Activated naive CD4-positive, alpha-beta T cell treated with anti-CD3 and anti-CD28 coated beads for 36 hours (primary cell): ENCODE results near the gene CASD1. TPM values are rescaled to one million over a fixed set of nuclear protein-coding genes. Genes with fewer than 3 reads are reported as not detected.
A peak's percentile ranks its signal among the peaks of the same experiment; 100 is the strongest.

Experiments used
- CTCF ChIA-PET: fragments of 350-600 bp; sonication (Branson Sonifier 250); formaldehyde crosslinking; loops from one replicate; lab custom pipeline; 2021; ENCODE audit warnings: antibody characterized with exemption; lab: Charles Lee
- DNase-seq: peaks from one replicate; pipeline ENCODE4 v3.0.0-alpha.2; 2020
- H3K27ac Mint-ChIP-seq: one replicate; pipeline ENCODE4 v1.8.0; 2021; ENCODE audit warnings: mild to moderate bottlenecking, mixed read lengths
- H3K27me3 Mint-ChIP-seq: one replicate; pipeline ENCODE4 v1.8.0; 2021; ENCODE audit warnings: low read depth, mixed read lengths
- H3K36me3 Mint-ChIP-seq: one replicate; pipeline ENCODE4 v1.8.0; 2021; ENCODE audit warnings: low read depth, mixed read lengths
- H3K4me1 Mint-ChIP-seq: one replicate; pipeline ENCODE4 v1.8.0; 2021; ENCODE audit warnings: low read depth, mixed read lengths
- H3K4me3 Mint-ChIP-seq: one replicate; pipeline ENCODE4 v1.8.0; 2021; ENCODE audit warnings: mild to moderate bottlenecking, moderate library complexity, mixed read lengths
- H3K9me3 Mint-ChIP-seq: one replicate; pipeline ENCODE4 v1.8.0; 2021; ENCODE audit warnings: mixed read lengths
- intact Hi-C: fragments of 100-400 bp; cut with micrococcal nuclease; formaldehyde crosslinking; loops from one replicate; pipeline ENCODE4 v1.15.1; 2023
- total RNA-seq, 2 experiments: library from RNA; stranded (reverse); gene quantifications; one replicate each; pipeline ENCODE4 v1.2.3, GENCODE V29; 2021

The CASD1 gene
- 10 to 100 TPM; 11.6 to 16.4 TPM for total RNA-seq

DNA sequence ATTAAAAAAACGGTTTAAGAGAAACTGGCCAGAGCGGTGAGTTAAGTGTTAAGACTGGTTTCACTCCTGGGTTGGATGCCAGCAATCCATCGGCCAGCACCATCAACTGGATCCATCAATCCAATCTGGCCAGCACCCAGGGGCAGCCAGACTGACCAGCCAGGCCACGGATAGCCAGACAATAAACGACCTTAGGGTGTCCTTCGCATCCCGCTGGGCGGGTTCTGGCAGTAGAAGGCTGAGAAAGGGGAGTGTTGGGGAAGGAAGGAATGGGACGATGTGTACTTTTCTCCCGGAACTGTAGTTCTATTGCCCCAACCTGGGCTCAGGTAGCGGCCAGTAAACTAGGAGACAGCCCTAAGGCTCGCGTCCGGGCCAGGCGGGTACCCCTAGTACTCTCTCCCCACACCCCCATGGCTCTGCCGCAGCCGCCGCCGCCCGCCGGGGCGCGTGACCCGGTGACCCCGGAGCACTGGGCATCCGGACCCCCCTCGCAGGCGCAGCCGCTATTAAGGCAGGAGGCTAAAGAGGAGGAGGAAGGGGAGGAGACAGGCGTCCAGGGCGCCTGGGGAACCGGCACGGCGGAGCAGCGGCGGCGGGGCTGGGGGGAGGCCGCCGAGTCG is at the start of gene CASD1:
Gene CASD1, plus strand, starts transcription at position 546 of the 623 bp plus-strand sequence. CDS start 276 bp downstream, outside the sequence.
- Mint-ChIP-seq H3K4me1 (peaks cover 38% of the 10 kb centered on the region), H3K9me3 (no peaks in the 10 kb centered on the region), H3K27me3 (no peaks in the 10 kb centered on the region), H3K4me3 (peak within 1 kb of the TSS; percentile 78), H3K27ac (peak within 1 kb of the TSS; percentile 91), H3K36me3 (no peaks in the 10 kb centered on the region)
- peak; percentile 51 for DNase-seq
- CTCF ChIA-PET = no interaction called here
- intact Hi-C loops = no loop called here

DNA sequence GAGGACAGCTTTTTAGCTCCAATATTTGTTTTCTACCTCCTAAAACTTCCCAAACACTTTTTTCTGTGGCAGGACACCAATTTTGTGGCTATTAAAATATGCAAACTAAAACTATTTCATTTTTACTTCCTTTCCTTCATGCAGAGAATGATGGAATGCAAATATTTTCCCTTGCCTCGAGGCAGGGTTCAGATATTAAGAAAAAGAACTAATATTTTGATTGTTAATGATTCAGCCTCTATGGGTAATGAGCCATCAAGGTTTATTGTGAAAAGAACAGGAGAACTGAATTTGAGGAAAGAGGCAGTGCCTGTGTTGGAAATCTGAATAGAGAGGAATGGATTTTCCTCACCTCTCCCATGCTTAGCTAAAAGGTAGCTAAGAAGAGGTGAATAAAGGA is 43.1 kb upstream of the CASD1 start:
- H3K27me3 Mint-ChIP-seq = peaks cover 3% of the 10 kb centered on the region

DNA sequence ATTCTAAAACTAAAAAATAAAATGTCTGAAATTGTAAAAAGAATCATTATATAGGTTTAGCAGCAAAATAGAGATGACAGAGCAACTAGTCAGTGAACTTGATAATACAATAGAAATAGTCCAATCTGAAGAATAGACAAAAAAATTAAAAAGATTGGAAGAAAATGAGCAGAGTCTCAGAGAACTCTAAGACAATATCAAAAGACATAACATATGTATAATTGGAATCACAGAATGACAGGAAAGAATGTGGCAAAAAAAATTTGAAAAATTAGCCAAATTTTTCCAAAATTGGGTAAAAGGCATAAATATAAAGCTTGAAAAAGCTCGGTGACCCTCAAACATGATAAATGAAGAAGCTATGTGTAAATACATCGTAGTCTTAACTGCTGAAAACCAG is 38.0 kb upstream of the CASD1 start:
- Mint-ChIP-seq H3K4me3 (no peak overlapping the region), H3K27ac (no peak overlapping the region), H3K36me3 (no peaks in the 10 kb centered on the region), H3K9me3 (peaks cover 6% of the 10 kb centered on the region), H3K4me1 (no peaks in the 10 kb centered on the region), H3K27me3 (peaks cover 10% of the 10 kb centered on the region)
- intact Hi-C loops = no loop called here
- CTCF ChIA-PET = no interaction called here
- DNase-seq = no peak

More for the DNA sequence above, 43.1 kb upstream of the CASD1 start:
- peaks cover 3% of the 10 kb centered on the region for H3K9me3 Mint-ChIP-seq
- DNase-seq = no peak
- H3K4me1 Mint-ChIP-seq = no peaks in the 10 kb centered on the region
- CTCF ChIA-PET = interaction anchor here (0.7 to 0.8 kb wide), 2 partner anchors 16 to 1257 kb away, joined by 3 read pairs; no protein-coding TSS in a partner anchor
- no peaks in the 10 kb centered on the region for H3K36me3 Mint-ChIP-seq
- H3K27ac Mint-ChIP-seq = no peak overlapping the region
- intact Hi-C loops = no loop called here
- no peak overlapping the region for H3K4me3 Mint-ChIP-seq

DNA sequence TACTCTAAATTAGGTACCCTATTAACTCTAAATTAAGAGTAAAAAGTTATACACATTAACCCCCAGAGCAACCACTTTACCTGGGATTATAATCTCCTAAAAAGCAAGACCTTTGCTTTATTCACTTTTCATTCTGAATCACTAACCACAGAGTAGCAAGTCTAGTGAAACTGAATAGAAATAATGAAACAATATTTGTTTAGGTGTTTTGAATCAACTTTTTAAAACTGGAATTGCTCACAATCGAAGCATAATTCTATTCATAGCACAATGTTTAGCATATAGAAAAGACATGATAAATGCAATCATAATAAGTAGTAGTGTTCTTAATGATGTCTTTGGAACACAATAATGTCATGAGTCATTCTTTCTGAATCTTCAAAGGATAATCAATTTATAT is 37.0 kb upstream of the CASD1 start:
- CTCF ChIA-PET = no interaction called here
- DNase-seq = no peak
- H3K4me1 Mint-ChIP-seq = no peaks in the 10 kb centered on the region
- intact Hi-C loops = no loop called here
- H3K4me3 Mint-ChIP-seq = no peak overlapping the region
- H3K9me3 Mint-ChIP-seq = peaks cover 6% of the 10 kb centered on the region
- H3K36me3 Mint-ChIP-seq = no peaks in the 10 kb centered on the region
- no peak overlapping the region for H3K27ac Mint-ChIP-seq
- H3K27me3 Mint-ChIP-seq = peaks cover 10% of the 10 kb centered on the region

DNA sequence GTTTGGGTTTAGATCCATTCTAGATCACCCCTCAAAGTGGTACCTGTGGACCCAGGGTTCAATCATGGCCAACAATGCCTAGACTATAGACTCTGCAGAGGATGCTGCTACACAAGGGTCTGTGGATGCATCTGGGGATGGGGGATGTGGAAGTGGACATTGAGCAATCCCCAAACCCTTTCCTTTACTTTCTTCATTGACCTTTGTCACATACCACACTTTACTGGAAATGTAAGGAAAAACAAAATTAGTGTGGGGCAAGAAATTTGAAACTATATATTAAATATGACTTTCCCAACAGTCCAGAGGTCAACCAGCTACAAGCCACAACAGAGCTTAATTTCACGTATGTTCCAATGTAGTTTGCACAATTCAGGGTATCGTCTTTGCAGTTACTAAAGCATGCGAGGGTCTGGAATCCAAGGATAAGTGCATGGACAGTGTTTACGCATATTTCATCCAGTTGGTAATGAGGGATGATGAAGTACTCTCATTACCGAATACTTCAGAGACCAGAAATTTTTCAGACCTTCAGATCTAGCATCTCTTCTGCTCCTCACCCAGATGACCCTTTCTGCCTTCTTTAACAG is 33.3 kb upstream of the CASD1 start:
- intact Hi-C loops = no loop called here
- no peaks in the 10 kb centered on the region for H3K4me1 Mint-ChIP-seq
- H3K27me3 Mint-ChIP-seq = peaks cover 8% of the 10 kb centered on the region
- H3K36me3 Mint-ChIP-seq = no peaks in the 10 kb centered on the region
- H3K27ac Mint-ChIP-seq = no peak overlapping the region
- H3K4me3 Mint-ChIP-seq = no peak overlapping the region
- DNase-seq = no peak
- peaks cover 3% of the 10 kb centered on the region for H3K9me3 Mint-ChIP-seq
- CTCF ChIA-PET = no interaction called here

DNA sequence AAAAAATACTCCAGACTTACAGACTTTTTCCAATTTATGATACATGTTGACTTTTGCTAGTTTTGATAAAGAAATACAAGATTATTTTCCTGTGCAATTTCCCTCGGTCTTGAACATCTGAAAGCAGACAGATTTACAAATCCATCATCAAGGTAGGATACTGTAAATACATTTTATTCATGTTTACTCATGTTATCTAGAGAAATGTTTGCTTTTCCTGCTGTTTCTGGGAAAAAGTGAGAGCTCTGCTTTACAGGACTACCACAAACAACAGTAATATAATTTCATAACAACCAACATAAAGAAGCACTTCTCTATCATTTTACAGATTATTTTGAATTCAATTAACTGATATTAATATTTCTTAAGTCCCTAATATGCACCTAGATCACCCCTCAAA is 31.7 kb upstream of the CASD1 start:
- H3K4me1 Mint-ChIP-seq = no peaks in the 10 kb centered on the region
- intact Hi-C loops = no loop called here
- H3K27me3 Mint-ChIP-seq = peaks cover 12% of the 10 kb centered on the region
- DNase-seq = no peak
- H3K9me3 Mint-ChIP-seq = no peaks in the 10 kb centered on the region
- CTCF ChIA-PET = no interaction called here
- no peak overlapping the region for H3K4me3 Mint-ChIP-seq
- no peaks in the 10 kb centered on the region for H3K36me3 Mint-ChIP-seq
- H3K27ac Mint-ChIP-seq = no peak overlapping the region

DNA sequence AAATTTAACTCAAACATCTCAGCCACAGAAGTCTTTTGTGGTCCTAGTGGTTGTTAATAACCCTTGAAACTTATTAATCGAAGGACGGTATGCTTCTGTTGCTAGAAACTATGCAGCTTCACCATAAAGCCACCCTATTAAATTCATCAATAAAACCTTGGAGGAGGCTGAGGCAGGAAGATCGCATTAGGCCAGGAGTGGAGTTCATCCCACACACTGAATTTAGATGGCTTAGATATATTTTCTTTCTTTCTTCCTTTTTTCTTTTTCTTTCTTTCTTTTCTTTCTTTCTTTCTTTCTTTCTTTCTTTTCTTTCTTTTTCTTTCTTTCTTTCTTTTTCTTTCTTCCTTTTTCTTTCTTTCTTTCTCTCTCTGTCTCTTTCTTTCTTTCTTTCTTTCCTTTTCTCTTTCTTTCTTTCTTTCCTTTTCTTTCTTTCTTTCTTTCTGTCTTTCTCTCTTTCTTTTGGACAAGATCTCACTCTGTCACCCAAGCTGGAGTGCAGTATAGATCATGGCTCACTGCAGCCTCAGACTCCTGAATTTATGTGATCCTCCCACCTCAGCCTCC is 30.9 kb upstream of the CASD1 start:
- no peak for DNase-seq
- CTCF ChIA-PET = no interaction called here

DNA sequence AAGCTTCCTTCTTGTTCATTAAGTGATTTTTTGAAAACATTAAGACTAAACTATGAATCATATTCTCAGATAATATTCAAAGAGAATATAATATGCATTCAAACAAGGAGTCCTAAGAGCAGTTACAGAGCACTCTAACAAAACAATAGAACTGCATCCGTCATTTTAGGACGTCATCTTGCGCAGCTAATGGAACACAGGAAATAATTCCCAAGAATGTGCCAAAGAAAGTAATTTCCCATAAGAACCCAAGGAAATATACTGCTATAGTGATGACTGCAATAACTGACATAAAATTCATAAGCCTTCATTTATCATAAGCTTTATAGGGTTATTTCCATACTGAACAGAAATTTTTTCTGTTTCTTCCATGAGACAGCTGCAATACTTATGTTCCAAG is 28.3 kb upstream of the CASD1 start:
- no peaks in the 10 kb centered on the region for H3K4me1 Mint-ChIP-seq
- no peaks in the 10 kb centered on the region for H3K9me3 Mint-ChIP-seq
- H3K36me3 Mint-ChIP-seq = no peaks in the 10 kb centered on the region
- intact Hi-C loops = no loop called here
- CTCF ChIA-PET = interaction anchor here (0.6 kb wide), 1 partner anchor 53 kb away, joined by 3 read pairs; no protein-coding TSS in a partner anchor
- DNase-seq = no peak
- H3K27ac Mint-ChIP-seq = no peak overlapping the region
- peaks cover 21% of the 10 kb centered on the region for H3K27me3 Mint-ChIP-seq
- no peak overlapping the region for H3K4me3 Mint-ChIP-seq

More for the DNA sequence above, 30.9 kb upstream of the CASD1 start:
- Mint-ChIP-seq H3K36me3 (no peaks in the 10 kb centered on the region), H3K27ac (no peak overlapping the region), H3K4me3 (no peak overlapping the region), H3K27me3 (peaks cover 16% of the 10 kb centered on the region), H3K4me1 (no peaks in the 10 kb centered on the region), H3K9me3 (no peaks in the 10 kb centered on the region)
- intact Hi-C loops = no loop called here

DNA sequence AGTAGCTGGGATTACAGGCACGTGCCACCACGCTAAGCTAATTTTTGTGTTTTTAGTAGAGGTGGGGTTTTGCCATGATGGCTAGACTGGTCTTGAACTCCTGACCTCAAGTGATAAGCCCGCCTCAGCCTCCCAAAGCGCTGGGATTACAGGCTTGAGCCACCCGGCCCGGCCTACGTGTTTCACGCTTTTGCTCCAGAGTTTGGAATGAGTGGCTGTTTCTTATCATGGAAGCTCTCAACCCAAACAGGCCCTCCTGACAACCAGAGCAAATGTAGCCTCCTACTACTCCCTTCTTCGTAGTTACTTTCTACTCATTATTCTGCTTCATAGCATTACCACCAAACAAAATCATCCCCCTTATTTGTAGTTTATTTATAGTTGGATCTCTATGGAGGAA is 26.8 kb upstream of the CASD1 start:
- H3K27me3 Mint-ChIP-seq = peaks cover 28% of the 10 kb centered on the region
- no peaks in the 10 kb centered on the region for H3K36me3 Mint-ChIP-seq
- H3K27ac Mint-ChIP-seq = no peak overlapping the region
- H3K9me3 Mint-ChIP-seq = no peaks in the 10 kb centered on the region
- no peak for DNase-seq
- intact Hi-C loops = no loop called here
- no peaks in the 10 kb centered on the region for H3K4me1 Mint-ChIP-seq
- CTCF ChIA-PET = no interaction called here
- no peak overlapping the region for H3K4me3 Mint-ChIP-seq

DNA sequence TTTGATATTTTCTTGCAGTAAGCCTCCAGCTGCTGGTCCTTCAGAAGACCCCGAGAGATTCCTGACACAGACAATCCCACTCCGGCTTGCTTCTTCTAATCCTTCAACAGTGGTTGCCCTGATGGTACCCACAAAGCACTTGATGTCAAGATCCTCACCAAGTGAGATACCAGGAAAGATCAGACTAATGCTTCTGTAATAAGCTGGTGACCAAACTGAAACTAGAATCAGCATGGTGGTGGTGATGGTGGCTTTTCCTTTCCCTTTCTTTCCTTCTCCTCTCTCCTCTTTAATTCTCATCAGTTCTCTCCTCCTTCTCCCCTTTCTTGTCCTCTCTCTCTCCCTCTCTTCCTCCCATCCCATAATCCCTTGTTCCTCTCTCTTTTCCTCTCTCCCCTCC is 25.8 kb upstream of the CASD1 start:
- no peak overlapping the region for H3K4me3 Mint-ChIP-seq
- peaks cover 33% of the 10 kb centered on the region for H3K27me3 Mint-ChIP-seq

DNA sequence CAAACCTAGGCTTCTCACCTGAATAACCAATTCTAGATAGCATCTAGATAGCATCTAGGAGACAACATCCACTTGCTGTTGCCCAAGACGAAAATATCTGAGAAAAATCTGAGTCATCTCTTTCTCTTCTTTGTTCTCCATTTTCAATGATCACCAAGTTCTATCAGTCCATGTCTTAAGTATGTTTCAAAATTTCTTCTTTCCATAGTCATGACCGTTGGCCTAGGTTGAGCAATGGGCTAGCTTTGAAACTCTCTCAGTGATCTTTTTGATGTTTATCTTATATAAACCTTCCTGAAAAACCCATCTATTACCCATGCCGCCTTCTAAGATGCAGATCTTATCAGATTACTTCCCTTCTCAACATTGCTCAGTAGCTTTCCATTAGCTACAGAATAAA is 23.4 kb upstream of the CASD1 start:
- Mint-ChIP-seq H3K27me3 (peaks cover 40% of the 10 kb centered on the region), H3K36me3 (no peaks in the 10 kb centered on the region)
- CTCF ChIA-PET = no interaction called here

More for the DNA sequence above, 25.8 kb upstream of the CASD1 start:
- no peaks in the 10 kb centered on the region for H3K9me3 Mint-ChIP-seq
- no peaks in the 10 kb centered on the region for H3K4me1 Mint-ChIP-seq
- no peak overlapping the region for H3K27ac Mint-ChIP-seq
- CTCF ChIA-PET = no interaction called here
- DNase-seq = no peak
- intact Hi-C loops = no loop called here
- no peaks in the 10 kb centered on the region for H3K36me3 Mint-ChIP-seq

DNA sequence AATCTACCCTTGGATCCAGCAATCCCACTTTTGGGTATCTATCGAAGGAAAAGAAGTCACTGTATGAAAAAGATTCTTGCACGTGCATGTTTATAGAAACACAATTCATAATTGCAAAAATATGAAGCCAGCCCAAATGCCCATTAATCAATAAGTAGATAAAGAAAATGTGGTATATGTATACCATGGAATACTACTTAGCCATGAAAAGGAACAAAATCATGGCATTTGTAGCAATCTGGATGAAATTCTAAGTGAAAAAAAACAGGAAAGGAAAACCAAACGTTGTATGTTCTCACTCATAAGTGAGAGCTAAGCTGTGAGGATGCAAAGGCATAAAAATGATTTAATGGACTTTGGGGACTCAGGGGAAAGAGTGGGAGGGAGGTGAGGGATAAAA is 18.2 kb upstream of the CASD1 start:
- peaks cover 23% of the 10 kb centered on the region for H3K27me3 Mint-ChIP-seq
- no peaks in the 10 kb centered on the region for H3K36me3 Mint-ChIP-seq
- no peaks in the 10 kb centered on the region for H3K9me3 Mint-ChIP-seq
- intact Hi-C loops = no loop called here
- H3K4me1 Mint-ChIP-seq = peaks cover 2% of the 10 kb centered on the region
- CTCF ChIA-PET = no interaction called here
- H3K27ac Mint-ChIP-seq = no peak overlapping the region
- no peak overlapping the region for H3K4me3 Mint-ChIP-seq
- DNase-seq = no peak

More for the DNA sequence above, 23.4 kb upstream of the CASD1 start:
- no peak for DNase-seq
- H3K9me3 Mint-ChIP-seq = no peaks in the 10 kb centered on the region
- H3K27ac Mint-ChIP-seq = no peak overlapping the region
- H3K4me3 Mint-ChIP-seq = no peak overlapping the region
- H3K4me1 Mint-ChIP-seq = no peaks in the 10 kb centered on the region
- intact Hi-C loops = no loop called here

DNA sequence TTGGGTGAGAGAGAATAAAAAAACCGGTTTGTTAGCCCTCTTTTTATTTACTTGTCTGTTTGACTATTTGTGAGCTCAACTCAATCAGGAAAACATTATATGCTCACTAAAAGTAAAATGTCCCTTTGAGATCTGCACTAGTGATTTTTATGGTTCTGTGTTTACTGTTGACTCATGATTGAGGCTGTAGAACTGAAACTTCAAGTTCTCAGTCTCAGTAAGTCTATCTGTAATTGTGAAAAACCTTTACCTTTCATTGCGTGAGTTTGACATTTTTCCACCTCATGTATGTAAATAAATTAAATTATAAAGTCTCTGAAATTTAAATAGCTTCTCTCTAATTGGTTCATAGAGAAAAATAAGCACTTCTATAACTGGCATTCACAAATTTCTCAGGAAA is 17.0 kb upstream of the CASD1 start:
- Mint-ChIP-seq H3K4me3 (no peak overlapping the region), H3K9me3 (no peaks in the 10 kb centered on the region), H3K27ac (no peak overlapping the region), H3K4me1 (peaks cover 2% of the 10 kb centered on the region), H3K36me3 (no peaks in the 10 kb centered on the region), H3K27me3 (peaks cover 18% of the 10 kb centered on the region)
- DNase-seq = no peak
- intact Hi-C loops = loop anchor here (2.0 kb wide), 1 partner anchor 18 kb away; no protein-coding TSS in a partner anchor
- CTCF ChIA-PET = no interaction called here
